GM20431 (cell line): Measurements from ENCODE around the gene PDPR.
"Not testable (repeated sequence)": the region's sequence is repeated elsewhere in the genome, so short reads cannot be mapped to it uniquely, and the experiment has no call there.

Experiments used
- in situ Hi-C: fragments of 300-500 bp; cut with MseI, MboI; formaldehyde crosslinking; loops from one replicate; pipeline ENCODE4 v1.15.0; 2020; ENCODE audit warnings: low sequenced_read_pairs; ENCODE audit not compliant: unreplicated experiment

PDPR gene

DNA sequence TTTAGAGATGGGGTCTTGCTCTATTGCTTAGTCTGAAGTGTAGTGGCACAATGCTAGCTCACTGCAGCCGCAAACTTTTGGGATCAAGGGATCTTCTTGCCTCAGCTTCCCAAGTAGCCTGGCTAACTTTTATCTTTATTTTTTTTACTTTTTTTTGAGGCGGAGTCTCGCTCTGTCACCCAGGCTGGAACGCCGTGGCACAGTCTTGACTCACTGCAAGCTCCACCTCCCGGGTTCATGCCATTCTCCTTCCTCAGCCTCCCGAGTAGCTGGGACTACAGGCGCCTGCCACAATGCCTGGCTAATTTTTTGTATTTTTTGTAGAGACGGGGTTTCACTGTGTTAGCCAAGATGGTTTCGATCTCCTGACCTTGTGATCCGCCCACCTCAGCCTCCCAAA lies 12.1 kb downstream of the PDPR start:
- in situ Hi-C loops, result not testable (repeated sequence)

DNA sequence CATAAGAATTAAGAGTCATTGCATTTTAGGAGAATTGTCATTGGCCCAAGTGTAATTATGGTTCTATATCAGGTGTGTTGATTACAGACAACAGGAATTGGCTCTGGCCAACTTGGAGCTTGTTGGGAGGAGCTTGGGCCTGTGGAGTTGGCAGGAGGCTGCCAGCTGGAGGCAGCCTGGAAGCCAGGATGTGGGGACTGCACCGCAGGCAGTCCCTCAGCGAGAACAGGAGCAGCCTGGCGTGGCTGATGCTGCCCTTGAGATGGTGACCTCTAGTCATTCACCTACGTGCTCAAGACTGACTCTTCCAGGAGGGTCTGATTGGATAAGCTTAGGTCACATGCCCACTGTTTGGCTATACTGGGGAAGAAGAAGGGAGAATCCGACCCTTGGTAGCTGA lies 13.6 kb downstream of the PDPR start:
- in situ Hi-C loops, result not testable (repeated sequence)

DNA sequence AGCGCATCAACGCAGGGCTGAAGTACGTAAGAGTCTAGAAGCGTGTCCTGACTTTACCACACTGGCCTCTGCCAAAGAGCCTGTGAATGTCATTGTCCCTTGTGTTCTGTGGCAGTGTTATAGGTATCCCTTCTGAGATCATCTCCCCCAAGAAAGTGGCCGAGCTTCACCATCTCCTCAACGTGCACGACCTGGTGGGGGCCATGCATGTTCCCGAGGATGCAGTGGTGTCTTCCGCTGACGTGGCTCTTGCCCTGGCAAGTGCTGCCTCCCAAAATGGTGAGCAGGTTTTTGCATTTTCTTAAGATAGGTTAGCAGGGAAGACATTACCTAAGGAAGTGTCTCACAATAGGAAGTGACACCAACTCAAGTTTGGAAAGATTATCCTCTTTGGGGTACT lies 14.7 kb downstream of the PDPR start:
- in situ Hi-C loops, result not testable (repeated sequence)

DNA sequence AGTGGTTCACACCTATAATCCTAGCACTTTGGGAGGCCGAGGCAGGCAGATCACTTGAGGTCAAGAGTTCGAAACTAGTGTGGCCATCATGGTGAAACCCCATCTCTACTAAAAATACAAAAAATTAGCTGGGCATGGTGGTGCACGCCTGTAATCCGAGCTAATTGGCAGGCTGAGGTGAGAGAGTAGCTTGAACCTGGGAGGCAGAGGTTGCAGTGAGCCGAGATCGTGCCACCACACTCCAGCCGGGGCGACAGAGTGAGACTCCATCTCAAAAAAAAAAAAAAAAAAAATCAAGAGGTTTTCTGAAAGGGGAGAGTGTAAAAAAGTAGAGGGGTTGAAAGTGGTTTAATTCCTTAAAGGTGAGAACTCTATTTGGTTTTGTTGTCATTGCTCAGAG lies 21.7 kb downstream of the PDPR start:
- in situ Hi-C loops, result not testable (repeated sequence)

DNA sequence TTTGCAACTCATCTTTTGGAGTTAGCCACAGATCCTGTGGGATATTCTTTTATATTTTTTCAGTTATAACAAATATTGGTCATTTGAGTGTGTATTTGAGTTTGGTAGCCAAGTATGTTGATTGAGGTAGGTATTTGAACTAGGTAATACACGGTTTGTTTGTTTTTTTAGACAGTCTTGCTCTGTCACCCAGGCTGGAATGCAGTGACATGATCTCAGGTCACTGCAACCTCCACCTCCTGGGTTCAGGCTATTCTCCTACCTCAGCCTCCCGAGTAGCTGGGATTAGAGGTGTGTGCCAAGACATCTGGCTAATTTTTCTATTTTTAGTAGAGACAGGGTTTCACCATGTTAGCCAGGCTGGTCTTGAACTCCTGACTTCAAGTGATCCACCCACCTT lies 22.5 kb downstream of the PDPR start:
- in situ Hi-C loops, result not testable (repeated sequence)

DNA sequence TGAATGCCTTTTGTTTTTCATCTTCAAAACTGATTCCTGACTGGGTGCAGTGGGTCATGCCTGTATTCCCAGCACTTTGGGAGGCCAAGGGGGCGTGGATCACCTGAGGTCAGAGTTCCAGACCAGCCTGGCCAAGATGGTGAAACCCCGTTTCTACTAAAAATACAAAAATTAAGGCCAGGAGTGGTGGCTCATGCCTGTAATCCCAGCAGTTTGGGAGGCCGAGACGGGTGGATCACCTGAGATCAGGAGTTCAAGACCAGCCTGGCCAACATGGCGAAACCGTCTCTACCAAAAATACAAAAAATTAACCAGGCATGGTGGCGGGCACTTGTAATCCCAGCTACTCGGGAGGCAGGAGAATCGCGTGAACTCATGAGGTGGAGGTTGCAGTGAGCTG lies 28.6 kb downstream of the PDPR start:
- in situ Hi-C loops, result not testable (repeated sequence)

DNA sequence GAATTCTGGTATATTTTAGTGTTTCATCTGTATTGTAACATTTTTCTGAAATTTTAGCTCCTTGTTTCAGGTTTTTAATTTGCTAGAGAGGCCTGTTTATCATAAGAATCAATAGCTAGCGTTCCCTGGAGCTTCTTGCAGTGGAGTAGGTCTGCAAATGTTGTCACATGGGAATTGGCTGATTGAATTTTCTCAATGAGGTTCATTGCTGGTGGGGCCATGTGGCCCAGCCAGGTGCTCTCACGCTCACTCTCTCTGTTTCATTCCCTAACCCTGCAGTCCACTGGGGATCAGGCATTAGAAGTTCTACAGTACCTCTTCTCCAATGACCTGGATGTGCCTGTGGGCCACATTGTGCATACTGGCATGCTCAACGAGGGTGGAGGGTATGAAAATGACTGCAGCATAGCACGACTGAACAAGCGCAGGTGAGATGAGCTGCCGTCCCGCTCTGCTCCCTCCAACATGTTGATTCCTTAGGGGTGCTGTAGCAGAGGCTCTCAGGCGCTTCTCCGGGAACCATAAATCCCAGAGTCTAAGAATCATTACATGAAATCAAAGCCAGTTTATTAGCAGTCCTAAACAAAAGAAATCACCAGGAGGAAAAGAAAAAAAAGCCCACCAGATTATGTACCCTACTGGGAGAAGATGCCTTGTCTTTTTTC lies 29.2 kb downstream of the PDPR start:
- in situ Hi-C loops, result not testable (repeated sequence)

DNA sequence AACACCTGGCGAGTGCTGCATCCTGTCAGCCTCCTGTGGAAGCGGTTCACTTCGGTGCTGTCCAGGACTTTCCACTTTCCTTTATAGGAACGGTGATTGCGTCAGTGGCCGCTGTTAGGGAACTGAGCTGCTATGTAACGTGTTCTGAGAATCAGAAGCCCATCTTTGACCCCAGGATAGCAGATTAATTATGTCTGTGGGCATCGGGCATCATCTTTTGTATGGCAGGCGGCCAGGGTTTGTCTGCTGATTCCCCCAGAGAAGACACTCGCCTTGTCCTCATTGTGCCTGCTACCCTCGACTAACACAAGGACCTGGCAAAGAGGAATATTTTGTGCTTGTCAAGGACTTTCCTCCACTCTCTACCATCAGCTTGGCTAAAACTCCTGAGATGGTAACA lies 33.7 kb downstream of the PDPR start:
- in situ Hi-C loops, result not testable (repeated sequence)

DNA sequence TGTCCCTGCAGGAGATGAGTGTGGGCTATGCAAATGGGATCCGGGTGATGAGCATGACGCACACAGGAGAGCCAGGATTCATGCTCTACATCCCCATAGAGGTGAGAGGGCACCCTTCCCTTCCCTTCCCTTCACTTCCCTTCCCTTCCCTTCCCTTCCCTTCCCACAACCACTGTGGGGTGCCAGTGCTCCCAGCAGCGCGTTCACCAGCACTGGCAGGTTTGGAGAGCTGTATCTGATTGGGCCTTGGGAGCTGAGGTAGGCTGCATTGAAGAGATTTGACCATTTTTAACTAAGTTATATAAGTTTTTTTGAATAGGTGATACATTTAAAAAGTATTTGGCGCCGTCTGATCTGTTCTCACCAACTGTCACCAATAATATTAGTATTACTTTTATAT lies 34.3 kb downstream of the PDPR start:
- in situ Hi-C loops, result not testable (repeated sequence)

DNA sequence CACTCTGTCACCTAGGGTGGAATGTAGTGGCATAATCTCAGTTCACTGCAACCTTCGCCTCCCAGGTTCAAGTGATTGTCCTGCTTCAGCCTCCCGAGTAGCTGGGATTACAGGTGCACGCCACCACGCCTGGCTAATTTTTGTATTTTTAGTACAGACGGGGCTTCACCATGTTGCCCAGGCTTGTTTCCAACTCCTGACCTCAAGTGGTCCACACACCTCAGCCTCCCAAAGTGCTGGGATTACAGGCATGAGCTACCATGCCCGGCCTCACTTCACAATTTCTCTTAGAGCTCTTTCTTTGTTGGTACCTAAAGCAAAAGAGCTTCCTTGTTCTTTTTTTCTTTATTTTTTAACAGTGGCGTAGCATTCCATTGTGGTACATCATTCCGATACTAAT lies 35.2 kb downstream of the PDPR start:
- in situ Hi-C loops, result not testable (repeated sequence)

DNA sequence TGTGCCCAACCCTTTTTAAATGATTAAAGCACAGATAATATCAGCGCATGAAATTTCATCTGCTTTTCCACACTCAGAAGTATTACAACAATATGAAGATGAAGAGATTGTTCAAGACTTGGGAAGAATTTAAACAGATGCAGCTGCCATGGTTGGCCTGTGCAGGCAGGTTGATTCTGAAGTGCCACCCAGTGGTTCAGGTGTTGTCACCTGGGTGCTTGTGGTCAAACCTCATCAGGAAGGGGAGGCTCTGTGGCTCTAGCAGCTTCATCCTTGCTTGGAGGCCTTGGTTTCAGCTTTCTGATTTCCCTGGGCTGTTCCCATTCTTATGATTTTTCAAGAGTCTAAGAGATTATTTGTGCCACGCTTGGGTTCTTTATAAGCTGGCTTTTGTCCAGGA lies 37.3 kb downstream of the PDPR start:
- in situ Hi-C loops, result no loop called here

DNA sequence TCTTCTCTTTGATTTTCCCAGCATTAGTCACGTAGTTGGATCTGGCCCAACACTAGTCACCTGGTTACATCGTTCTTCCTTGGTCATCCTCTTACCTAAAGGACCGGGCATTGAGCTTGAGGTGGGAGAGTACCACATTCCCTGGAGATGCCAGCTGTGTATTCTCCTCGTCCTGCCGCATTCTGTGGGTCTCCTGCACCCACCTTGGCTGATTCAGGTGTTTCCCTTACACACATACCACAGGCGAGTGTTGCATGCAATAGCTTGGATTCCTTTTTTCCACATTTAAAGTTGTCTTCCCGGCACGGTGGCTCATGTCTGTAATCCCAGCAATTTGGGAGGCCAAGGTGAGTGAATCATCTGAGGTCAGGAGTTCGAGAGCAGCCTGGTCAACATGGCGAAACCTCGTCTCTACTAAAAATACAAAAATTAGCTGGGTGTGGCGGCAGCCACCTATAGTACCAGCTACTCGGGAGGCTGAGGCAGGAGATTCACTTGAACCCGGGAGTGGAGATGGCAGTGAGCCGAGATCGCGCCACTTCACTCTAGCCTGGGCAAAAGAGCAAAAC lies 37.9 kb downstream of the PDPR start:
- in situ Hi-C loops, result no loop called here

DNA sequence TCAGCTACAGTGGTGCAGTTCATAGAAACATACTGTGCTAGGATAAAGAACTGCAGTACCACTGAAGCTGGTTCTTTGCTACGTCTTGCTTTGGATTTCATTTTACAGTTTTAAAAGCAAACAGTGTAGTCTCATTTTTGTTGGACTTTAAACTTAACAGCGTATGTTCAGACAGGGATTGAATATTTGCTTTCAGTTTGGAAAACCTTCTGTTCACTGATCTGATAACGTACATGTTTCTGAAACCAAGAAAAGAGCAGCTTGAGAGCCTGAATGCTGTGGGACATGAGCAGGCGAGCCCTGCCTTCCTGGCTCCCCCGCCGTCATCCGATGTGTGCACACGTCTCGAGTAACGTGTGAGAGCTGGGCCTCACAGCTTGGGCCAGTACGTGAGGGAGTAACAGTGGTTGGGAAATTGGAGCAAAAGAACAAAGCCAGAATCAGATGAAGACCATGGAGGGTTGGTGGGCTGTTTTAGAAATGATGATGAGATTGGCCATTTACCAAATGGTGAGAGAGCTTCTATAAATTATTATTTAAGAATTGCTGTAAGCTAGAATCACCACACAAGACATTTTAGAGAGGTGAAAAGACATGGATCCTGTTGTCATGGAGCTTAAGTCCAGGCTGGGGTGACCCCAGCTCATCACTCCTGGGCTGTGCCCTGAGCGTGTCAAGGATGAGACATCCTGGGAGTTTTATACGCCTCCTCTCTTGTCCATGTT lies 38.6 kb downstream of the PDPR start:
- in situ Hi-C loops, result no loop called here

DNA sequence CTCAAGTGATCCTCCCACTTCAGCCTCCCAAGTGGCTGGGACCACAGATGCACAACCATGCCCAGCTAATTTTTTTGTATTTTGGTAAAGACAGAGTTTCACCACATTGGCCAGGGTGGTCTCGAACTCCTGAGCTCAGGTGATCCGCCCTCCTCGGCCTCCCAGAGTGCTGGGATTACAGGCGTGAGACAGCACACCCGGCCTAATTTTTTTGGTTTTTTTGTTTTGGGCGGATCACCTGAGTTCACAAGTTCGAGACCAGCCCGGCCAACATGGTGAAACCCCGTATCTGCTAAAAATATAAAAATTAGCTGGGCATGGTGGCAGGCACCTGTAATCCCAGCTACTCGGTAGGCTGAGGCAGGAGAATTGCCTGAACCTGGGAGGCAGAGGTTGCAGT lies 40.6 kb downstream of the PDPR start:
- in situ Hi-C loops, result not testable (repeated sequence)

DNA sequence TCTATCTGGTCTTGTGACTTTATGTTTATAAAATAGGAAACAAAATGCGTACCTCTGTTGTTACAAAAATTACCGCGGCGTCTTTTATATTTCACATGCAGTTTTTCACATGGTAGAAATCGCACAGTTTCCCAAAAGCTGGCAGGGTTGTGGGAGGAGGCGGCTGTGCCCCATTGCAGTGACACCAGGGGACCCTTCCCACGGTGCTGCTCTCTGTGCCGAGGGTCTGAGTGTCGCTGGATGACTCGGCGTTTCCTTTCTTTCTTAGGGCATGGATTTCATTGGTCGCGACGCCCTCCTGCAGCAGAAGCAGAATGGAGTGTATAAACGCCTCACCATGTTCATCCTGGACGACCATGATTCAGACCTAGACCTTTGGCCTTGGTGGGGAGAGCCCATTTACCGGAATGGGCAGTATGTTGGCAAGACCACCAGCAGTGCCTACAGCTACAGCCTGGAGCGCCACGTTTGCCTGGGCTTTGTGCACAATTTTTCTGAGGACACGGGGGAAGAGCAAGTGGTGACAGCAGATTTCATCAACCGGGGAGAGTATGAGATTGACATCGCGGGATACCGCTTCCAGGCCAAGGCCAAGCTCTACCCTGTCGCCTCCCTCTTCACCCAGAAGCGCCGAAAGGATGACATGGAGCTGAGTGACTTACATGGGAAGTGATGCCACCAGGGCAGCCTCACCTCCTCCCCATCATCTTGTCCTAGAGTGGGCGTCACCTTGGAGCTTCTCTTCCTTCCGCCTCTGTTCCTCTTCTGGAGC lies 42.3 kb downstream of the PDPR start:
- in situ Hi-C loops, result no loop called here

DNA sequence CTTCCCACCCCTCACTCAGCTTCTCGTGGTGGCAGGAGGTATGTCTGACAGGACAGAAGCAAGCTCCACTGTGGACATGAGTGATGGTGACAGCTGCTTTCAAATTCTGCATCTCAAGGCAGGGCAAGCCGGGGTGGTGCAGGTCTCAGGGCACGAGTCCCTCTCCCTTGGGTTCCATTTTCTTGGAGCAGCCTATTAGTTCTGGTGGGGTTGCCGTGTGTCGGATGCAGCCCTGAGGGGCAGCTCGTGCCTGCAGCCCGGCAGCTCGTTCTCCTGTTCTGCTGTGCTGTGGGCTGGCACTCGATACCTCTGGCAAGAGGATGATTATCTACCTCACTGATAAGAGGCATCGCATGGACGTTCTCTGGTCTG lies 43.0 kb downstream of the PDPR start:
- in situ Hi-C loops, result no loop called here

DNA sequence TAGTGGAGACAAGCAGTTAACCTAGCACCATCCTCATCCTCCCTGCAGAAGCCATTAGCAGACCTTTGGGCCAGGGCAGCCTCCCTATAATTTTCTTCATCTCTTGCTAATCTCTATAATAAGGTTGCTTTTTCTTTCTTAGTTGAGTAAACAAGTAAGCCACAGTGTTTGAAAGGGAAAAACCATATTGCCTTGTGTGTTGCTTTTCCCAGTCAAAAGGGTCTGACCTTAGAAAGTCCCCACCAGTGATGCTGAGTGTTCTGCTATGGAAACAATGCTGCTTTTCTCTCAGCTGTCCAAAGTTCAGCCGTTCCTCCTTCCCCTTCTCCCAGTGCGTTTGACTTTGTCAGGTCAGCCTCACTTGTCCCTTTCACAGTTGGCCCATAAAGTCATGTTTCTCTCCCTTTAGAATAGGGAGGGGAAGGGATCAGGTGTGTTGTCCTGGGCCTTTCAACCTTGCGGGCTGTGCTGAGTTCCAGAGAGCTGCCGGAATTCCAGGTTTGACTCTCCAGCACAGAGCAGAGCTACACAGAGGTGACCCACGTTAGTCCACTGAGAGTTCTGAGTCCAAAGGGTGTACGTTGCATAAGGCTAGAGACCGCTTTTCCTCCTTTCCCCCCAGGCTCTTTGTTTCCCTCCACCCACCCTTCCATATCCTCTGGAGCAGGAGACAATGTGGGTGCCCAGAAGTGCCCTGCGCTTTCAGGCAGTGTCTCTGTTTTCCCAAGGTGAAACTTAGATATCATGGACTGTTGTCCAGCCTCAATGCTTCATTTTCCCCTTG lies 43.5 kb downstream of the PDPR start:
- in situ Hi-C loops, result no loop called here

DNA sequence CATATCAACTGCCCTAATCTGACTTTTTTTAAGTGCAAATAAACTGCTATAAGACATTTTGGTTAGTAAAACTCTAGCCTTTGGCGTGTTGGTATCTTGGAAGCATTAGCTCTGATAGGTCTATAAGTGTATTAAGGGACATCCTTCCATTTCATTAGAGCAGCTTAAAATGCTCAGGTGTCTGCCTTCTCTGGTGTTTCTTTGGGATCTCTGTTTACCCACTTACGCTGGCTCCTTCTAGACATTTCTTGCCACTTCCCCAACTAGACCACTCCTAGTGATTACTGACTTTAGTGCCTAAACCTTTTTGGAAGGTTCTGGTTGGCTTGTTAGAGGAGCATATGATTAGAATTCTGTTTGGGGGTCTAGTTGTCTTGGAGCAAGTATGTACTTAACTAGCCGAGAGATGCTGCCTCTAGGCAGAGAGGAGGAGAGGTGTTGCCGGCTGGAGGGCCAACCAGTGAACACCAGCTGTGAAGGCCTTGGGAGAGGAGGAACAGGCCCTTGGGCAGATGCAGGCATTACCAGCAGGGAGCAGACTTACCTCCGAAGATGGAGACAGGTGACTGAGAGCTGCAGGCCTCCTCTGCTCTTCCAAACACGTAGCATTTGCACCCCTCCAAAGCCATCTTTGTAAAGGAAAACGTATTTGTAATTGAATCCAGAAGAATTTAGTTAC lies 44.3 kb downstream of the PDPR start:
- in situ Hi-C loops, result no loop called here
